LHCN-M2 (cell line): ENCODE measurements around the gene ERC2. TPM values are rescaled to one million over a fixed set of nuclear protein-coding genes. Genes with fewer than 3 reads are reported as not detected.

Experiments used
- DNase-seq: peaks from one replicate; pipeline ENCODE4 v3.0.0-alpha.2; 2012; ENCODE audit warnings: low read depth
- total RNA-seq: library from RNA; depleted of rRNA; stranded (reverse); fragments of >200 nt; gene quantifications from 2 replicates; pipeline ENCODE4 v1.2.3, GENCODE V29; 2014

ERC2 gene
- total RNA-seq, 1 experiment from 2014 or later: 0.11 TPM

GRCh38 chr3:55648591-55649318 lies 819.5 kb downstream of the ERC2 start:
- no peak for DNase-seq

- DNase-seq: peak; percentile 11
These were observed 820.6 kb downstream of the ERC2 start for GRCh38 chr3:55647670-55648069.

GRCh38 chr3:55647063-55647462 lies 821.2 kb downstream of the ERC2 start:
- DNase-seq: no peak

GRCh38 chr3:55646121-55646520 lies 822.1 kb downstream of the ERC2 start:
- no peak for DNase-seq

GRCh38 chr3:55645422-55645821 lies 822.8 kb downstream of the ERC2 start:
- no peak for DNase-seq

GRCh38 chr3:55643283-55643682 lies 825.0 kb downstream of the ERC2 start:
- no peak for DNase-seq

- DNase-seq: no peak
These were observed 826.3 kb downstream of the ERC2 start for GRCh38 chr3:55641964-55642363.

- no peak for DNase-seq
These were observed 828.1 kb downstream of the ERC2 start for GRCh38 chr3:55639896-55640765.

GRCh38 chr3:55639143-55639542 lies 829.1 kb downstream of the ERC2 start:
- DNase-seq: no peak

GRCh38 chr3:55637906-55638638 lies 830.2 kb downstream of the ERC2 start:
- peak; percentile 17 for DNase-seq

GRCh38 chr3:55636300-55637195 lies 831.7 kb downstream of the ERC2 start:
- no peak for DNase-seq

GRCh38 chr3:55634345-55634744 lies 833.9 kb downstream of the ERC2 start:
- no peak for DNase-seq

- no peak for DNase-seq
These were observed 834.9 kb downstream of the ERC2 start for GRCh38 chr3:55633333-55633732.

GRCh38 chr3:55631766-55632331 lies 836.4 kb downstream of the ERC2 start:
- no peak for DNase-seq

- DNase-seq: no peak
These were observed 837.4 kb downstream of the ERC2 start for GRCh38 chr3:55630921-55631299.

- DNase-seq: no peak
These were observed 837.9 kb downstream of the ERC2 start for GRCh38 chr3:55630280-55630920.

GRCh38 chr3:55629432-55629831 lies 838.8 kb downstream of the ERC2 start:
- DNase-seq: no peak

- no peak for DNase-seq
These were observed 842.0 kb downstream of the ERC2 start for GRCh38 chr3:55626279-55626665.

- peak; percentile 85 for DNase-seq
These were observed 844.0 kb downstream of the ERC2 start for GRCh38 chr3:55624238-55624637.

- no peak for DNase-seq
These were observed 844.5 kb downstream of the ERC2 start for GRCh38 chr3:55623786-55624185.
